ENCODE results near the gene KCNK4. TPM values are rescaled to one million over a fixed set of nuclear protein-coding genes. Genes with fewer than 3 reads are reported as not detected.
A peak's percentile ranks its signal among the peaks of the same experiment; 100 is the strongest.

KCNK4 gene
- total and polyA plus RNA-seq, 2 of the 13 experiments (the other 11 are each of a cell fraction or from before 2014, with no cell fraction given): not detected

- TF ChIP-seq ZBTB2 (CRISPR knock-in tag; IDR thresholded peaks at IDR 0.05; ENCODE audit: low read depth) (peak; percentile 73; the same call in 1 of the 2 replicates), TOPORS (CRISPR knock-in tag; IDR thresholded peaks at IDR 0.05) (0 out of 2 replicates have a peak, but pooled peaks have one; percentile 41), HDAC6 (IDR thresholded peaks at IDR 0.05; ENCODE audit: low read depth, low read length) (no peak), AHDC1 (CRISPR knock-in tag; IDR thresholded peaks at IDR 0.05; ENCODE audit: borderline replicate concordance) (peak; percentile 23; the same call in 1 of the 2 replicates), ZNF441 (CRISPR knock-in tag; IDR thresholded peaks at IDR 0.05; ENCODE audit: borderline replicate concordance) (no peak), ZNF572 (CRISPR knock-in tag; IDR thresholded peaks at IDR 0.05) (peak; percentile 19; the same call in 1 of the 2 replicates), ZFP91 (CRISPR knock-in tag; IDR thresholded peaks at IDR 0.05; ENCODE audit: borderline replicate concordance) (peak; percentile 71; the same call in 1 of the 2 replicates), ZNF703 (CRISPR knock-in tag; IDR thresholded peaks at IDR 0.05; ENCODE audit: borderline replicate concordance) (peak; percentile 17; the same call in 1 of the 2 replicates), ZNF770 (CRISPR knock-in tag; IDR thresholded peaks at IDR 0.05) (no peak), SAP130 (CRISPR knock-in tag; IDR thresholded peaks at IDR 0.05; ENCODE audit: low read depth) (peak; percentile 95), GABPA (IDR thresholded peaks at IDR 0.05; ENCODE audit: low read depth, low read length) (peak; percentile 99), GABPA (CRISPR knock-in tag; IDR thresholded peaks at IDR 0.05; ENCODE audit: low read depth) (peak; percentile 98), ZNF30 (CRISPR knock-in tag; IDR thresholded peaks at IDR 0.05) (peak; percentile 54; the same call in 1 of the 2 replicates), MLX (CRISPR knock-in tag; IDR thresholded peaks at IDR 0.05) (peak; percentile 26; the same call in 1 of the 2 replicates), ESRRA (CRISPR knock-in tag; IDR thresholded peaks at IDR 0.05; ENCODE audit: low read depth) (peak; percentile 57; the same call in 1 of the 2 replicates), ARNT2 (CRISPR knock-in tag; IDR thresholded peaks at IDR 0.05; ENCODE audit: low read depth) (no peak), ZNF792 (CRISPR knock-in tag; IDR thresholded peaks at IDR 0.05) (0 out of 2 replicates have a peak, but pooled peaks have one; percentile 22)
Measured at GRCh38 chr11:64269540-64270220, 21.4 kb upstream of the KCNK4 start (continued).

All from HepG2 (cell line).